Activated naive CD4-positive, alpha-beta T cell treated with anti-CD3 and anti-CD28 coated beads for 36 hours (primary cell): ENCODE data around the gene RUNX3. TPM values are rescaled to one million over a fixed set of nuclear protein-coding genes. Genes with fewer than 3 reads are reported as not detected.

Experiments
- CTCF ChIA-PET: fragments of 350-600 bp; sonication (Branson Sonifier 250); formaldehyde crosslinking; loops from one replicate; lab custom pipeline; 2021; ENCODE audit warnings: antibody characterized with exemption; lab: Charles Lee
- DNase-seq: peaks from one replicate; pipeline ENCODE4 v3.0.0-alpha.2; 2020
- H3K27ac Mint-ChIP-seq: one replicate; pipeline ENCODE4 v1.8.0; 2021; ENCODE audit warnings: mild to moderate bottlenecking, mixed read lengths
- H3K27me3 Mint-ChIP-seq: one replicate; pipeline ENCODE4 v1.8.0; 2021; ENCODE audit warnings: low read depth, mixed read lengths
- H3K36me3 Mint-ChIP-seq: one replicate; pipeline ENCODE4 v1.8.0; 2021; ENCODE audit warnings: low read depth, mixed read lengths
- H3K4me1 Mint-ChIP-seq: one replicate; pipeline ENCODE4 v1.8.0; 2021; ENCODE audit warnings: low read depth, mixed read lengths
- H3K4me3 Mint-ChIP-seq: one replicate; pipeline ENCODE4 v1.8.0; 2021; ENCODE audit warnings: mild to moderate bottlenecking, moderate library complexity, mixed read lengths
- H3K9me3 Mint-ChIP-seq: one replicate; pipeline ENCODE4 v1.8.0; 2021; ENCODE audit warnings: mixed read lengths
- intact Hi-C: fragments of 100-400 bp; cut with micrococcal nuclease; formaldehyde crosslinking; loops from one replicate; pipeline ENCODE4 v1.15.1; 2023
- total RNA-seq, 2 experiments: library from RNA; stranded (reverse); gene quantifications; one replicate each; pipeline ENCODE4 v1.2.3, GENCODE V29; 2021

RUNX3 gene
- total RNA-seq, 2 experiments from 2014 or later: 72.3 to 83.8 TPM

- CTCF ChIA-PET: interaction anchor here (0.7 to 8.0 kb wide), 7 partner anchors 11 to 139 kb away, joined by 3 to 60 read pairs (median 8); no protein-coding TSS in a partner anchor
- Mint-ChIP-seq H3K9me3 (no peaks in the 10 kb centered on the region), H3K4me3 (peak overlapping the region; percentile 92), H3K27ac (peak overlapping the region; percentile 98), H3K4me1 (peaks cover 86% of the 10 kb centered on the region), H3K27me3 (no peaks in the 10 kb centered on the region), H3K36me3 (peaks cover 63% of the 10 kb centered on the region)
- DNase-seq: peak; percentile 44
- intact Hi-C loops: loop anchor here (10.0 kb wide), 2 partner anchors 273 to 477 kb away; partner anchors contain the start of gene SYF2
Observed at GRCh38 chr1:24961961-24962861, 32.1 kb upstream of the RUNX3 start.

- H3K27me3 Mint-ChIP-seq: no peaks in the 10 kb centered on the region
- peaks cover 86% of the 10 kb centered on the region for H3K4me1 Mint-ChIP-seq
- H3K27ac Mint-ChIP-seq: peak overlapping the region; percentile 98
- intact Hi-C loops: loop anchor here (10.0 kb wide), 2 partner anchors 273 to 477 kb away; partner anchors contain the start of gene SYF2
- peak overlapping the region; percentile 92 for H3K4me3 Mint-ChIP-seq
- CTCF ChIA-PET: interaction anchor here (1.2 to 8.0 kb wide), 2 partner anchors 76 to 79 kb away, joined by 3 to 60 read pairs; no protein-coding TSS in a partner anchor
- DNase-seq: no peak
- H3K36me3 Mint-ChIP-seq: peaks cover 71% of the 10 kb centered on the region
- H3K9me3 Mint-ChIP-seq: no peaks in the 10 kb centered on the region
Observed at GRCh38 chr1:24961334-24961733, 31.3 kb upstream of the RUNX3 start.

DNA sequence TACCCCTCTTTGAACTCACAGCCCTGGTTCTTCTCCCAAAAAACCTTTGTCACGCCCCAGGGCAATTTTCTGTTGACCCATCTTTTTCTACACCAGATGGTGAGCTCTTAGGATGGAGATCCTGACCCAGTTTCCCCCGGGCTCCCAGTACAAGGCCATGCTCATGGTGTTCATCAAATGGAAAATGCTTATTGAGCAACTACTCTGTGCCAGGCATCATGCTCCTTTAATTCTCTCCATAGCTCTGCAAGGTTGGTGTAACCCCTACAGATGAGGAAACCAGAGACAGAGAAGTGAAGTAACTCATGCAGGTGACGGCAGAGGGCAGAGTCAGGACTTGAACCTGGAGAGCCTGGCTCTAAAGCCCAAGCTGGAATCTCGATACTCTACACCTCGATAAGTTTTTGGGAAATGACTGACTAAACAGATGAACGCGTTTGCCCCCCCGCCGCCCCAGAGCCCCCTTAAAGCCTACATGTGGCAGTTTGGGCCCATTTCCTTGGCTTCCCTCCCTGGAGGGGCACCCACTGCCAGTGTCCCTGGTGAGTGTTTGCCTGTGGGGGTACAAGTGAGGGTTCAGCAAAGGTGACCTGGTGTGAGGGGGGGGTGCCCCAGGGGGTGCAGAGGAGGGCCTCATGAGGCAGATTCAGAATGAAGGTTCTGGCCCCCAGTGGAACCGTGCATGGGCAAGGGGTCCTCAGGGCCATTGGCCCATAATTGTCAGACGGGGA is 30.2 kb upstream of the RUNX3 start:
- Mint-ChIP-seq H3K4me3 (peak overlapping the region; percentile 42), H3K27me3 (no peaks in the 10 kb centered on the region), H3K9me3 (no peaks in the 10 kb centered on the region), H3K4me1 (peaks cover 84% of the 10 kb centered on the region), H3K27ac (peak overlapping the region; percentile 19), H3K36me3 (peaks cover 81% of the 10 kb centered on the region)
- CTCF ChIA-PET: interaction anchor here (0.7 to 8.0 kb wide), 3 partner anchors 34 to 80 kb away, joined by 3 to 60 read pairs (median 3); no protein-coding TSS in a partner anchor
- intact Hi-C loops: loop anchor here (10.0 kb wide), 2 partner anchors 275 to 475 kb away; partner anchors contain the start of gene SYF2
- no peak for DNase-seq

- CTCF ChIA-PET: interaction anchor here (0.7 to 8.0 kb wide), 2 partner anchors 33 to 78 kb away, joined by 3 to 60 read pairs; no protein-coding TSS in a partner anchor
- Mint-ChIP-seq H3K36me3 (peaks cover 83% of the 10 kb centered on the region), H3K9me3 (no peaks in the 10 kb centered on the region), H3K27ac (peak overlapping the region; percentile 63), H3K27me3 (no peaks in the 10 kb centered on the region), H3K4me3 (peak overlapping the region; percentile 10), H3K4me1 (peaks cover 84% of the 10 kb centered on the region)
- intact Hi-C loops: loop anchor here (5.0 to 10.0 kb wide), 2 partner anchors 138 to 515 kb away; no protein-coding TSS in a partner anchor
- DNase-seq: no peak
Observed at GRCh38 chr1:24959623-24959975, 29.5 kb upstream of the RUNX3 start.

DNA sequence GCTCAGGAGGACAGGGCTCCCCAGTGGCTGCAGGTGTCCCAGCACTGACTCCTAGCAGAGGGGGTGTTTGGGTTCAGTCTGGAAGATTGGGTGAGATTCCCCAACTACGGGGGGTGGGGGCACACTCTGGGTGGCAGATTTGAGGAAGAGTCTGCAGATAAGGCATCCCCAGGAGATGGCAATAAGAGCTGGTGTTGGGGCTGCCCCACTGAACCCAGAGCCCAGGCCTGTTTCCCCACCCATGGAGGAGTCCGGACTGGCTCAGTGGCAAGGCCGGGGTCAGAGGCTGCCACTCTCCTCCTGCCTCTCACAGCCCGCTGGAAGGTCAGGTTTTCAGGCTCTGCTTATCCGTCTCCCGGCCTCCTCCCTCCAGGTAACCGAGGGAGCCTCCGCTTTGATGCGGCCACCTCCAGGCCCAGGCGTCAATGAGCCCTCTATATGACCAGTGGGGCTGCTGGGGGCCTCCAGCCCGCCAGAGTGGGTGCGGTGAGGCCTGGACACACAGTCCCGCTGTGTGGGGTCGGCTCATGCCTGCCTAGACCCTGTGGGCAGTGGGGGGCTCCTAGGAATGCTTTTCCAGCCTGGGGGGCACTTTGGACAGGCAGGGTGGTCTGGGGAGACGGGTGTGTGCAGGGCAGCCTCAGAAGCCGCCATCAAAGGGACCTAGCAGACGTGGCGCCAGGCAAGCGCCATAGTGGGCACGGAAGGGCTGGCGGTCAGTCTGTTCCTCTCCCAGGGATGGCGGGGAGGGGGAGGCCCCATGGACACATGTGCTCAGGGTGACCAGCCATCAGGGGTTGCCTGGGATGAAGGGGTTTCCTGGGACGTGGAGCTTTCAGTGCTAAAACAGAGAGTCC is 28.9 kb upstream of the RUNX3 start:
- H3K27ac Mint-ChIP-seq: peak overlapping the region; percentile 95
- H3K4me1 Mint-ChIP-seq: peaks cover 89% of the 10 kb centered on the region
- peak overlapping the region; percentile 89 for H3K4me3 Mint-ChIP-seq
- intact Hi-C loops: loop anchor here (5.0 to 10.0 kb wide), 2 partner anchors 138 to 516 kb away; no protein-coding TSS in a partner anchor
- DNase-seq: no peak
- no peaks in the 10 kb centered on the region for H3K27me3 Mint-ChIP-seq
- H3K36me3 Mint-ChIP-seq: peaks cover 85% of the 10 kb centered on the region
- CTCF ChIA-PET: interaction anchor here (8.0 kb wide), 1 partner anchor 79 kb away, joined by 60 read pairs; no protein-coding TSS in a partner anchor
- H3K9me3 Mint-ChIP-seq: no peaks in the 10 kb centered on the region

GRCh38 chr1:24957808-24958752 is 28.0 kb upstream of the RUNX3 start:
- H3K27ac Mint-ChIP-seq: peak overlapping the region; percentile 95
- intact Hi-C loops: loop anchor here (5.0 to 10.0 kb wide), 2 partner anchors 139 to 517 kb away; no protein-coding TSS in a partner anchor

DNA sequence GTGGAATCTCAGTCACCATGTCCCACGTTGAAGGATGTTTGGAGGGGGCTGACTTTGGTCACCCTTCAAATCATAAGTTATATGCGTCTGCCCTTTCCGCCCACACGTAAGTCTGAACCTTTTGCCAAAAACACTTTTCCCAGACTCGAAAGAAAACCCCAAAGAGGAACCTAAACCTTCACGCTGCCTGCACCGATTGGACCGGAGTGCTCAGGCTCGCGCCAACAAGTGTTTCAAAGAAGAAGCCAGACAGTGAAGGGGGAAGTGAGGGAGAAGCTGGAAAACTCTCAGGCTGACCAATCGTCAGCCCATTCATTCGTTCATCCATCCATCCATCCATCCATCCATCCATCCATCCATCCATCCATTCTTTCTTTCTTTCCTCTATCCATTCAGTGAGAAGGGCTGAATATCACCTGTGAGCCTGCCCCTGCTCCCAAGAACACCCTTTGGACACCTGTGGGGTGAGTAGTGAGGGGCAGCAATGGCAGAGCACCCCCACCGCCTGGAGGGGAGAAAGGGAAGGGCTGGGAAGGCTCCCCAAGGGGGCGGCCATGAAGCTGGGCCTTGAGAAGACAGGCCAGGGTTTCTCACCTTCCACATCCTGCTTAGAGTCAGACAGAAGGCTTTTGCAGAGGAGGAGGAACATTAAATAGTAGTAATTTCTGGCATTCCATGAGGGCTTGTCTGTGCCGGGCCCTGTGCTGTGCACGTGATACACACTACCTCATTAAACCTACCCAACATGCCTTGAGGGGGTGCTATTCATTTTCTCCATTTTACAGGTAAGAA is 27.1 kb upstream of the RUNX3 start:
- H3K27ac Mint-ChIP-seq: peak overlapping the region; percentile 95
- H3K4me1 Mint-ChIP-seq: peaks cover 90% of the 10 kb centered on the region
- DNase-seq: peak; percentile 66
- no peaks in the 10 kb centered on the region for H3K27me3 Mint-ChIP-seq
- peaks cover 76% of the 10 kb centered on the region for H3K36me3 Mint-ChIP-seq
- H3K9me3 Mint-ChIP-seq: no peaks in the 10 kb centered on the region
- H3K4me3 Mint-ChIP-seq: peak overlapping the region; percentile 89
- CTCF ChIA-PET: interaction anchor here (2.3 kb wide), 1 partner anchor 80 kb away, joined by 14 read pairs; no protein-coding TSS in a partner anchor
- intact Hi-C loops: loop anchor here (5.0 to 10.0 kb wide), 2 partner anchors 140 to 518 kb away; no protein-coding TSS in a partner anchor

More at GRCh38 chr1:24957808-24958752, 28.0 kb upstream of the RUNX3 start:
- CTCF ChIA-PET: interaction anchor here (8.0 kb wide), 1 partner anchor 79 kb away, joined by 60 read pairs; no protein-coding TSS in a partner anchor
- no peak for DNase-seq
- H3K36me3 Mint-ChIP-seq: peaks cover 80% of the 10 kb centered on the region
- no peaks in the 10 kb centered on the region for H3K27me3 Mint-ChIP-seq
- H3K9me3 Mint-ChIP-seq: no peaks in the 10 kb centered on the region
- H3K4me1 Mint-ChIP-seq: peaks cover 90% of the 10 kb centered on the region
- H3K4me3 Mint-ChIP-seq: peak overlapping the region; percentile 89

DNA sequence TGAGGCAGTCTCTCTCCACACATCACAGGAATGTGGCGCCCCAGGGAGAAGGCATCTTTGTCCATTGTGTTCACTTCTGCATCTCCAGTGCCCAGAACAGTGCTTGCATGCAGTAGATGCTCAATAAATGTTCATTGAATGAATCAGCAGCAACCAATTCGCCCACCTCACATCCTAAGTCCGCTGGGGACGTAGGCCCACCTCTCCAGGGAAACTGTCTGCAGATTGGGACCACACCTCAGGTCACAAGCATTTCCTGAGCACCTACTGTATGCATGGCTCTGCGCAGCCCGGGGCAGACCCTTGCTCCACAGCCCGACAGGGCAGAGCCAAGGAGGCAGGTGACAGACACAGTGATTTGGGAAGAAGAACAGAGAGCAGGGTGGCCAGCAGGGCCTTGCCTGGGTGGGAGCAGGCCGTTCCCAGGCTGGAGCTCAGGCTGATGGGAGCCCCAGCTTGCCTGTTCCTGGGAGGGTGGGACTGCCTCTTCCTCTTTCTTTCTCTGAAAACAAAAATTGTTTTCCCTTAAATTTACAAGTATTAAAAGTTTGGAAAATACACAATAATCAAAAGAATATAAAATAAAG is 25.8 kb upstream of the RUNX3 start:
- H3K4me1 Mint-ChIP-seq: peaks cover 88% of the 10 kb centered on the region
- H3K27ac Mint-ChIP-seq: peak overlapping the region; percentile 95
- H3K9me3 Mint-ChIP-seq: no peaks in the 10 kb centered on the region
- H3K4me3 Mint-ChIP-seq: peak overlapping the region; percentile 89
- no peak for DNase-seq
- CTCF ChIA-PET: interaction anchor here (0.8 to 2.3 kb wide), 7 partner anchors 8 to 82 kb away, joined by 3 to 14 read pairs (median 4); no protein-coding TSS in a partner anchor
- no peaks in the 10 kb centered on the region for H3K27me3 Mint-ChIP-seq
- intact Hi-C loops: loop anchor here (1.0 to 10.0 kb wide), 12 partner anchors 9 to 519 kb away; partner anchors contain the start of genes CLIC4 and RUNX3
- peaks cover 69% of the 10 kb centered on the region for H3K36me3 Mint-ChIP-seq

GRCh38 chr1:24955161-24955560 is 25.1 kb upstream of the RUNX3 start:
- peak overlapping the region; percentile 89 for H3K4me3 Mint-ChIP-seq
- peak overlapping the region; percentile 95 for H3K27ac Mint-ChIP-seq
- peak; percentile 94 for DNase-seq
- peaks cover 70% of the 10 kb centered on the region for H3K36me3 Mint-ChIP-seq
- H3K4me1 Mint-ChIP-seq: peaks cover 85% of the 10 kb centered on the region
- CTCF ChIA-PET: interaction anchor here (0.5 to 2.3 kb wide), 7 partner anchors 9 to 82 kb away, joined by 3 to 14 read pairs (median 3); partner anchors contain the start of gene RUNX3
- H3K9me3 Mint-ChIP-seq: no peaks in the 10 kb centered on the region
- intact Hi-C loops: loop anchor here (1.0 to 10.0 kb wide), 12 partner anchors 10 to 520 kb away; partner anchors contain the start of genes CLIC4 and RUNX3
- H3K27me3 Mint-ChIP-seq: no peaks in the 10 kb centered on the region
